HepG2 (cell line): Measurements from ENCODE around the gene UBE3D. TPM values are rescaled to one million over a fixed set of nuclear protein-coding genes. Genes with fewer than 3 reads are reported as not detected.

Experiments used
- ATAC-seq: fragments of 200-7000 bp; cut with Tn5 transposase; 3 replicates; pipeline ENCODE4 v1.9.1; 2020; ENCODE audit warnings: mild to moderate bottlenecking, moderate library complexity
- BruUV-seq: library from RNA; stranded (reverse); fragments of 400-500 nt; replicated peaks from 2 replicates; lab custom pipeline; 2021; lab: Mats Ljungman, UMichigan
- CTCF ChIA-PET: fragments of 300-600 bp; formaldehyde crosslinking; extraction: SDS; loops from one replicate; lab custom pipeline; 2021; ENCODE audit warnings: low total read pairs, inconsistent platforms, low intra/inter-chr PET ratio; lab: Yijun Ruan, JAX
- POLR2A ChIA-PET: fragments of 350-600 bp; sonication (Branson Sonifier 250); formaldehyde crosslinking; loops from one replicate; lab custom pipeline; 2020; ENCODE audit warnings: antibody characterized with exemption, inconsistent platforms; lab: Yijun Ruan, JAX
- DNase-seq: peaks from one replicate; pipeline ENCODE4 v3.0.0-alpha.2; 2015; ENCODE audit warnings: low spot score
- FAIRE-seq: peaks from 3 replicates; lab custom pipeline; 2011; peaks lifted over from hg19 to GRCh38; lab: Jason Lieb, UNC
- H2AFZ ChIP-seq: one replicate; pipeline ENCODE4 v1.6.1; 2011; ENCODE audit warnings: low read length, inconsistent platforms
- H3K27ac ChIP-seq: fragments of 300-600 bp; 3 replicates; pipeline ENCODE4 v1.8.0; 2011; ENCODE audit warnings: mixed run types, mild to moderate bottlenecking, mixed read lengths, low read length, inconsistent platforms; ENCODE audit not compliant: insufficient read depth; ENCODE audit errors: extremely low read length
- H3K27me3 ChIP-seq, 2 experiments: fragments of 200-600 bp in 1 of 2; 2 replicates in 1 of 2; 3 replicates in 1 of 2; pipeline versions ENCODE4 v1.6.0 to v1.8.0; 2011; ENCODE audit warnings: low read length in 2 of 2, mild to moderate bottlenecking in 2 of 2, moderate library complexity in 2 of 2, inconsistent platforms in 1 of 2; ENCODE audit not compliant: insufficient read depth in 2 of 2, control insufficient read depth in 1 of 2
- H3K36me3 ChIP-seq, 2 experiments: fragments of 200-600 bp in 1 of 2; replicated peaks in 1 of 2; 2 replicates in 1 of 2; 3 replicates in 1 of 2; pipeline versions ENCODE4 v1.5.1 to v1.8.0; 2011; ENCODE audit warnings: low read length in 2 of 2, inconsistent platforms in 1 of 2; ENCODE audit not compliant: insufficient read depth in 2 of 2, control insufficient read depth in 1 of 2
- H3K4me1 ChIP-seq: 2 replicates; pipeline ENCODE4 v1.5.1; 2012; ENCODE audit warnings: low read length, inconsistent platforms; ENCODE audit not compliant: insufficient read depth
- H3K4me2 ChIP-seq: 2 replicates; pipeline ENCODE4 v1.6.0; 2011; ENCODE audit warnings: low read depth, low read length, inconsistent platforms
- H3K4me3 ChIP-seq, 3 experiments: fragments of 200-600 bp in 1 of 3; sonication (generic), shearing (Covaris generic) in 1 of 3; replicated peaks in 1 of 3; 2 replicates each; pipeline ENCODE4 v1.5.1; 2011 to 2016; ENCODE audit warnings: low read length in 3 of 3, inconsistent platforms in 2 of 3, low read depth in 2 of 3, mild to moderate bottlenecking in 2 of 3, control low read depth in 1 of 3, mixed read lengths in 1 of 3; ENCODE audit not compliant: insufficient read depth in 1 of 3
- H3K79me2 ChIP-seq: one replicate; pipeline ENCODE4 v1.6.1; 2011; ENCODE audit warnings: low read length, inconsistent platforms; ENCODE audit not compliant: insufficient read depth
- H3K9ac ChIP-seq: 2 replicates; pipeline ENCODE4 v1.6.0; 2011; ENCODE audit warnings: mild to moderate bottlenecking, low read depth, low read length, inconsistent platforms; ENCODE audit not compliant: insufficient read depth
- H3K9me3 ChIP-seq: 2 replicates; pipeline ENCODE4 v1.5.1; 2012; ENCODE audit warnings: mild to moderate bottlenecking, low read length
- H4K20me1 ChIP-seq: 2 replicates; pipeline ENCODE4 v1.6.0; 2011; ENCODE audit warnings: inconsistent platforms, mild to moderate bottlenecking, low read length, moderate library complexity; ENCODE audit not compliant: insufficient read depth
- HNRNPUL1 ChIP-seq: fragments of 200-400 bp; formaldehyde crosslinking; IDR thresholded peaks from 2 replicates; pipeline ENCODE4 v1.6.1; 2017; ENCODE audit warnings: low read depth, mild to moderate bottlenecking, low read length, moderate library complexity
- JUNB ChIP-seq: sonication (generic); formaldehyde crosslinking; IDR thresholded peaks from 2 replicates; pipeline ENCODE4 v1.8.0; 2022; ENCODE audit warnings: missing genetic modification reagents, mild to moderate bottlenecking, borderline replicate concordance
- MAFK ChIP-seq, 2 experiments: IDR thresholded peaks in 1 of 2; conservative IDR thresholded peaks in 1 of 2; 2 replicates each; pipeline ENCODE4 v1.6.1; 2011; ENCODE audit warnings: improper control_type of control experiment in 2 of 2, low read length in 2 of 2
- NFRKB ChIP-seq: fragments of 450-650 bp; IDR thresholded peaks from 2 replicates; pipeline ENCODE4 v1.6.1; 2017
- NFYB ChIP-seq: sonication (generic); formaldehyde crosslinking; IDR thresholded peaks from 2 replicates; pipeline ENCODE4 v1.4.0; 2020; ENCODE audit warnings: missing genetic modification reagents
- NR2F6 ChIP-seq, 2 experiments: IDR thresholded peaks; 2 replicates each; pipeline ENCODE4 v1.6.1; 2016; ENCODE audit warnings: antibody characterized with exemption in 1 of 2, mild to moderate bottlenecking in 1 of 2
- TSC22D2 ChIP-seq: sonication (generic); formaldehyde crosslinking; IDR thresholded peaks from 2 replicates; pipeline ENCODE4 v1.5.1; 2020; ENCODE audit warnings: missing genetic modification reagents, mild to moderate bottlenecking, borderline replicate concordance
- ZNF567 ChIP-seq: sonication (generic); formaldehyde crosslinking; IDR thresholded peaks from 2 replicates; pipeline ENCODE4 v1.8.1; 2023; ENCODE audit warnings: mild to moderate bottlenecking, missing genetic modification reagents, borderline replicate concordance
- WGBS: methylation state at CpG from one replicate; pipeline ENCODE4 v1.1.6; 2017; ENCODE audit warnings: low lambda C conversion rate; 5-methylcytosine and 5-hydroxymethylcytosine counted together
- in situ Hi-C: cut with HindIII; loops from 2 replicates; pipeline ENCODE4 v1.10.0; 2017; ENCODE audit warnings: low pct_unique_long_range_greater_than_20kb; ENCODE audit not compliant: extremely low pct_ligation_motif_present
- intact Hi-C: fragments of 100-400 bp; cut with micrococcal nuclease; formaldehyde crosslinking; loops from one replicate; pipeline ENCODE4 v1.10.0; 2022; ENCODE audit not compliant: unreplicated experiment
- polyA plus RNA-seq, 8 experiments: library from polyadenylated mRNA; depleted of rRNA in 3 of 8; stranded (reverse) in 7 of 8; unstranded in 1 of 8; fragments of >200 nt; fragmentation: Illumina TruSeq in 4 of 8; extraction: Trizol in 4 of 8; gene quantifications; 2 replicates each; pipeline versions ENCODE4 v1.2.1 to v1.2.3, GENCODE V29; 2011 to 2016; ENCODE audit warnings: low read depth in 4 of 8, missing spikeins in 1 of 8, mixed read lengths in 1 of 8; ENCODE audit not compliant: insufficient read depth in 1 of 8
- total RNA-seq, 5 experiments: library from RNA; depleted of rRNA; stranded (reverse); fragments of >200 nt; fragmentation: Illumina TruSeq; extraction: Trizol; gene quantifications; 2 replicates each; pipeline ENCODE4 v1.2.3, GENCODE V29; 2016; ENCODE audit warnings: low read depth in 1 of 5

The UBE3D gene
- total and polyA plus RNA-seq, 2 of the 13 experiments (the other 11 are each of a cell fraction or from before 2014, with no cell fraction given) = 5.1 to 11.4 TPM

GRCh38 chr6:82979657-82980056 lies 86.0 kb downstream of the UBE3D start:
- Histone ChIP-seq H2AFZ (no peak overlapping the region), H3K27ac (no peak overlapping the region), H3K9ac (no peak overlapping the region), H3K4me3 (no peak overlapping the region), H3K4me2 (no peak overlapping the region), H4K20me1 (no peaks in the 10 kb centered on the region), H3K27me3 (no peaks in the 10 kb centered on the region), H3K79me2 (no peaks in the 10 kb centered on the region), H3K36me3 (no peaks in the 10 kb centered on the region), H3K9me3 (no peaks in the 10 kb centered on the region), H3K4me1 (no peaks in the 10 kb centered on the region)
- DNase-seq = no peak
- FAIRE-seq = no peak
- BruUV-seq = no TSS peak
- TF ChIP-seq TSC22D2 (CRISPR knock-in tag) (no peak), NFRKB (no peak), HNRNPUL1 (no peak)
- WGBS = 92% methylated on average over 1 of the region's 1 CpG
- no peak for ATAC-seq
- in situ Hi-C loops (no loop called here), intact Hi-C loops (no loop called here)
- ChIA-PET POLR2A (no interaction called here), CTCF (no interaction called here)

- 92% methylated on average over 3 of the region's 3 CpGs for WGBS
Measured at GRCh38 chr6:82978362-82978945, 87.2 kb downstream of the UBE3D start.

More at GRCh38 chr6:82978362-82978945, 87.2 kb downstream of the UBE3D start:
- no TSS peak for BruUV-seq
- TF ChIP-seq MAFK (conservative IDR thresholded peaks at IDR 0.05 in 1 of 2, IDR thresholded peaks at IDR 0.05 in 1 of 2; ENCODE audit: low read length in 2 of 2) (peak; percentile 20 to 45; a peak in 1 of 4 replicates), NFYB (CRISPR knock-in tag) (no peak), NR2F6 (IDR thresholded peaks at IDR 0.05) (no peak), NR2F6 (CRISPR knock-in tag; IDR thresholded peaks at IDR 0.05) (no peak), JUNB (no peak), ZNF567 (CRISPR knock-in tag) (no peak)
- ChIA-PET POLR2A (no interaction called here), CTCF (no interaction called here)
- Histone ChIP-seq H3K4me3 (no peak overlapping the region), H3K79me2 (no peaks in the 10 kb centered on the region), H3K4me1 (no peaks in the 10 kb centered on the region), H3K9ac (no peak overlapping the region), H3K36me3 (no peaks in the 10 kb centered on the region), H3K4me2 (no peak overlapping the region), H3K27ac (no peak overlapping the region), H3K27me3 (no peaks in the 10 kb centered on the region), H2AFZ (no peak overlapping the region), H4K20me1 (no peaks in the 10 kb centered on the region), H3K9me3 (no peaks in the 10 kb centered on the region)
- in situ Hi-C loops (no loop called here), intact Hi-C loops (no loop called here)
- FAIRE-seq = no peak
- DNase-seq = no peak
- ATAC-seq = no peak
